ENCODE data around the gene C6orf52.
"Not testable (repeated sequence)": the region's sequence is repeated elsewhere in the genome, so short reads cannot be mapped to it uniquely, and the experiment has no call there.

DNA sequence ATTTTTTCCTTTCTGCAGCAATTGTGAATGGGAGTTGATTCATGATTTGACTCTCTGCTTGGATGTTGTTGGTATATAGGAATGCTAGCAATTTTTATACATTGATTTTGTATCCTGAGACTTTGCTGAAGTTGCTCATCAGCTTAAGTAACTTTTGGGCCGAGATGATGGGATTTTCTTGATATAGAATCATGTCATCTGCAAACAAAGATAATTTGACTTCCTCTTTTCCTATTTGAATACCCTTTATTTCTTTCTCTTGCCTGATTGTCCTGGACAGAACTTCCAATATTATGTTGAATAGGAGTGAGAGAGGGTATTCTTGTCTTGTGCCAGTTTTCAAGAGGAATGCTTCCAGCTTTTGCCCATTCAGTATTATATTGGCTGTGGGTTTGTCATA is 28.8 kb downstream of the C6orf52 start:
- TF ChIP-seq, protein P1, sequence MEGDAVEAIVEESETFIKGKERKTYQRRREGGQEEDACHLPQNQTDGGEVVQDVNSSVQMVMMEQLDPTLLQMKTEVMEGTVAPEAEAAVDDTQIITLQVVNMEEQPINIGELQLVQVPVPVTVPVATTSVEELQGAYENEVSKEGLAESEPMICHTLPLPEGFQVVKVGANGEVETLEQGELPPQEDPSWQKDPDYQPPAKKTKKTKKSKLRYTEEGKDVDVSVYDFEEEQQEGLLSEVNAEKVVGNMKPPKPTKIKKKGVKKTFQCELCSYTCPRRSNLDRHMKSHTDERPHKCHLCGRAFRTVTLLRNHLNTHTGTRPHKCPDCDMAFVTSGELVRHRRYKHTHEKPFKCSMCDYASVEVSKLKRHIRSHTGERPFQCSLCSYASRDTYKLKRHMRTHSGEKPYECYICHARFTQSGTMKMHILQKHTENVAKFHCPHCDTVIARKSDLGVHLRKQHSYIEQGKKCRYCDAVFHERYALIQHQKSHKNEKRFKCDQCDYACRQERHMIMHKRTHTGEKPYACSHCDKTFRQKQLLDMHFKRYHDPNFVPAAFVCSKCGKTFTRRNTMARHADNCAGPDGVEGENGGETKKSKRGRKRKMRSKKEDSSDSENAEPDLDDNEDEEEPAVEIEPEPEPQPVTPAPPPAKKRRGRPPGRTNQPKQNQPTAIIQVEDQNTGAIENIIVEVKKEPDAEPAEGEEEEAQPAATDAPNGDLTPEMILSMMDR (IDR thresholded peaks at IDR 0.05; ENCODE audit: poor library complexity, severe bottlenecking), result not testable (repeated sequence)
- not testable (repeated sequence) for TF ChIP-seq REST (IDR thresholded peaks at IDR 0.05; ENCODE audit: borderline replicate concordance); EP300 (conservative IDR thresholded peaks at IDR 0.05; ENCODE audit: poor library complexity, severe bottlenecking); POLR2AphosphoS5 (IDR thresholded peaks at IDR 0.05); RAD21 (conservative IDR thresholded peaks at IDR 0.05)
